Endothelial cell of umbilical vein (primary cell): ENCODE data around the gene SELL.

Experiments used
- CTCF ChIP-seq, 2 donors: IDR thresholded peaks; 1 replicate in 1 of 2; 2 replicates in 1 of 2; pipeline ENCODE4 v1.5.1; 2011; ENCODE audit warnings: low read length in 2 of 2, mild to moderate bottlenecking in 2 of 2, moderate library complexity in 2 of 2, control low read depth in 1 of 2, inconsistent platforms in 1 of 2, low read depth in 1 of 2; ENCODE audit not compliant: insufficient read depth in 1 of 2; ENCODE audit errors: extremely low read depth in 1 of 2
- JUN ChIP-seq: IDR thresholded peaks from 2 replicates; pipeline ENCODE4 v1.6.1; 2011; ENCODE audit warnings: borderline replicate concordance, low read depth; ENCODE audit not compliant: insufficient read length, insufficient read depth
- MYC ChIP-seq: IDR thresholded peaks from one replicate; pipeline ENCODE4 v1.6.1; 2011; ENCODE audit warnings: mild to moderate bottlenecking, low read depth, low read length
- POLR2A ChIP-seq: IDR thresholded peaks from 2 replicates; pipeline ENCODE4 v1.6.1; 2012; ENCODE audit warnings: low read depth, mild to moderate bottlenecking, control low read depth, low read length
- POLR2AphosphoS5 ChIP-seq: IDR thresholded peaks from 2 replicates; pipeline ENCODE4 v1.6.1; 2012; ENCODE audit warnings: low read depth, mild to moderate bottlenecking, control low read depth, low read length, moderate library complexity; ENCODE audit not compliant: insufficient read depth

- TF ChIP-seq CTCF (IDR thresholded peaks at IDR 0.05; ENCODE audit: extremely low read depth in 1 of 2, insufficient read depth in 1 of 2, low read depth in 1 of 2, low read length in 2 of 2) = no peak
- TF ChIP-seq POLR2AphosphoS5 = no peak
- no peak for TF ChIP-seq POLR2A
- no peak for TF ChIP-seq MYC
- no peak for TF ChIP-seq JUN
These were observed 6.6 kb downstream of the SELL start for GRCh38 chr1:169704797-169705196.
